ENCODE measurements around the gene FRMD5. TPM values are rescaled to one million over a fixed set of nuclear protein-coding genes. Genes with fewer than 3 reads are reported as not detected.

The FRMD5 gene
- total and polyA plus RNA-seq, 2 donors (not counting 1 experiment from before 2014, with no cell fraction given) = not detected

- H4K20me1 ChIP-seq (ENCODE audit: control insufficient read depth, insufficient read depth, low read length, poor library complexity, severe bottlenecking) = no peaks in the 10 kb centered on the region
- no peak for TF ChIP-seq EZH2 (IDR thresholded peaks at IDR 0.05; ENCODE audit: borderline replicate concordance, insufficient read depth, low read depth, low read length, poor library complexity, severe bottlenecking)
- TF ChIP-seq CTCF (IDR thresholded peaks at IDR 0.05) = no peak
- intact Hi-C loops (cut with micrococcal nuclease) = no loop called here
- H3K4me3 Mint-ChIP-seq = no peak overlapping the region
- H3K79me2 ChIP-seq (ENCODE audit: control insufficient read depth, insufficient read depth, low read length) = no peaks in the 10 kb centered on the region
- ChIA-PET POLR2A (no interaction called here), CTCF (no interaction called here)
- H3K27me3 Mint-ChIP-seq = peaks cover 11% of the 10 kb centered on the region
- DNase-seq (no peak), ATAC-seq (ENCODE audit: low read depth) (no peak)
- H3K4me1 Mint-ChIP-seq = no peaks in the 10 kb centered on the region
- no peak overlapping the region for H3K4me2 ChIP-seq (replicated peaks; ENCODE audit: low read depth, low read length, poor library complexity, severe bottlenecking)
- H3K27me3 ChIP-seq (replicated peaks in 1 of 4; ENCODE audit: control extremely low read depth in 1 of 4, control insufficient read depth in 3 of 4, insufficient read depth in 4 of 4, low read length in 3 of 4) = peaks cover 0 to 3% (median 0%) of the 10 kb centered on the region in 4 experiments
- H3K27ac Mint-ChIP-seq = no peak overlapping the region
- H3K27ac ChIP-seq (ENCODE audit: low read length in 2 of 2) = no peak overlapping the region
- no peaks in the 10 kb centered on the region for H3K36me3 ChIP-seq (replicated peaks in 1 of 2; ENCODE audit: control extremely low read depth in 1 of 2, control insufficient read depth in 1 of 2, extremely low read depth in 1 of 2, insufficient read depth in 2 of 2, low read length in 1 of 2)
- no peaks in the 10 kb centered on the region for H3K9me3 ChIP-seq (ENCODE audit: control extremely low read depth in 1 of 3, control insufficient read depth in 2 of 3, insufficient read depth in 1 of 3, low read length in 2 of 3)
- no peaks in the 10 kb centered on the region for H3K4me1 ChIP-seq (ENCODE audit: control insufficient read depth in 2 of 2, insufficient read depth in 2 of 2, low read length in 2 of 2)
- 86% methylated on average over 2 of the region's 3 CpGs for WGBS (ENCODE audit: insufficient coverage)
- no peak overlapping the region for H2AFZ ChIP-seq (ENCODE audit: insufficient read depth, low read depth, low read length, poor library complexity, severe bottlenecking)
- H3K9ac ChIP-seq (ENCODE audit: low read length) = no peak overlapping the region
- H3K4me3 ChIP-seq (ENCODE audit: control extremely low read depth in 1 of 5, extremely low read depth in 1 of 5, insufficient read depth in 1 of 5, low read depth in 2 of 5, low read length in 4 of 5) = no peak overlapping the region
- no peaks in the 10 kb centered on the region for H3K9me3 Mint-ChIP-seq (ENCODE audit: insufficient read depth)
Observed at GRCh38 chr15:44136991-44137477, 58.0 kb downstream of the FRMD5 start.

- Histone ChIP-seq H3K9me3 (ENCODE audit: control extremely low read depth in 1 of 3, control insufficient read depth in 2 of 3, insufficient read depth in 1 of 3, low read length in 2 of 3) (no peaks in the 10 kb centered on the region), H3K27ac (ENCODE audit: low read length in 2 of 2) (no peak overlapping the region), H3K36me3 (replicated peaks in 1 of 2; ENCODE audit: control extremely low read depth in 1 of 2, control insufficient read depth in 1 of 2, extremely low read depth in 1 of 2, insufficient read depth in 2 of 2, low read length in 1 of 2) (no peaks in the 10 kb centered on the region), H3K9ac (ENCODE audit: low read length) (no peak overlapping the region), H3K4me2 (replicated peaks; ENCODE audit: low read depth, low read length, poor library complexity, severe bottlenecking) (no peak overlapping the region), H3K79me2 (ENCODE audit: control insufficient read depth, insufficient read depth, low read length) (no peaks in the 10 kb centered on the region), H3K4me3 (ENCODE audit: control extremely low read depth in 1 of 5, extremely low read depth in 1 of 5, insufficient read depth in 1 of 5, low read depth in 2 of 5, low read length in 4 of 5) (no peak overlapping the region), H2AFZ (ENCODE audit: insufficient read depth, low read depth, low read length, poor library complexity, severe bottlenecking) (no peak overlapping the region), H4K20me1 (ENCODE audit: control insufficient read depth, insufficient read depth, low read length, poor library complexity, severe bottlenecking) (no peaks in the 10 kb centered on the region), H3K27me3 (replicated peaks in 1 of 4; ENCODE audit: control extremely low read depth in 1 of 4, control insufficient read depth in 3 of 4, insufficient read depth in 4 of 4, low read length in 3 of 4) (peaks cover 0 to 14% (median 5%) of the 10 kb centered on the region in 4 experiments), H3K4me1 (ENCODE audit: control insufficient read depth in 2 of 2, insufficient read depth in 2 of 2, low read length in 2 of 2) (no peaks in the 10 kb centered on the region)
- no peak for DNase-seq
- peaks cover 25% of the 10 kb centered on the region for H3K27me3 Mint-ChIP-seq
- no peak for ATAC-seq (ENCODE audit: low read depth)
- intact Hi-C loops (cut with micrococcal nuclease) = no loop called here
- TF ChIP-seq EZH2 (IDR thresholded peaks at IDR 0.05; ENCODE audit: borderline replicate concordance, insufficient read depth, low read depth, low read length, poor library complexity, severe bottlenecking) (no peak), CTCF (IDR thresholded peaks at IDR 0.05) (no peak)
- WGBS (ENCODE audit: insufficient coverage) = 97% methylated on average over 10 of the region's 10 CpGs
- H3K9me3 Mint-ChIP-seq (ENCODE audit: insufficient read depth) = no peaks in the 10 kb centered on the region
- no peak overlapping the region for H3K4me3 Mint-ChIP-seq
- H3K4me1 Mint-ChIP-seq = no peaks in the 10 kb centered on the region
- POLR2A ChIA-PET = no interaction called here
- CTCF ChIA-PET = no interaction called here
- H3K27ac Mint-ChIP-seq = no peak overlapping the region
Observed at GRCh38 chr15:44132057-44132456, 63.0 kb downstream of the FRMD5 start.
